CD4-positive, alpha-beta memory T cell (primary cell): ENCODE data around the gene LTBP1. TPM values are rescaled to one million over a fixed set of nuclear protein-coding genes. Genes with fewer than 3 reads are reported as not detected.

Experiments
- CTCF ChIA-PET: fragments of 350-600 bp; sonication (Branson Sonifier 250); formaldehyde crosslinking; loops from one replicate; lab custom pipeline; 2021; ENCODE audit warnings: inconsistent platforms; ENCODE audit not compliant: partially characterized antibody; lab: Charles Lee
- POLR2A ChIA-PET: fragments of 350-600 bp; sonication (Branson Sonifier 250); formaldehyde crosslinking; loops from one replicate; lab custom pipeline; 2021; ENCODE audit not compliant: partially characterized antibody; lab: Charles Lee
- DNase-seq, 5 donors: peaks; one replicate each; pipeline versions ENCODE4 v3.0.0 to v3.0.0-alpha.2; 2020 to 2022; ENCODE audit warnings: mixed read lengths in 1 of 5
- H3K27ac ChIP-seq: one replicate; pipeline ENCODE4 v1.7.0; 2013; ENCODE audit warnings: low read depth, low read length
- H3K27me3 ChIP-seq: 2 replicates; pipeline ENCODE4 v1.7.0; 2013; ENCODE audit warnings: mild to moderate bottlenecking, low read length, moderate library complexity; ENCODE audit not compliant: insufficient read depth
- H3K36me3 ChIP-seq: 2 replicates; pipeline ENCODE4 v1.7.0; 2013; ENCODE audit warnings: mild to moderate bottlenecking, low read length, moderate library complexity; ENCODE audit not compliant: insufficient read depth
- H3K4me1 ChIP-seq: 2 replicates; pipeline ENCODE4 v1.7.0; 2013; ENCODE audit warnings: mild to moderate bottlenecking, low read length, moderate library complexity; ENCODE audit not compliant: insufficient read depth
- H3K4me3 ChIP-seq, 2 donors: one replicate each; pipeline ENCODE4 v1.7.0; 2013; ENCODE audit warnings: low read length in 2 of 2, mild to moderate bottlenecking in 1 of 2
- H3K9me3 ChIP-seq, 2 donors: one replicate each; pipeline ENCODE4 v1.7.0; 2013; ENCODE audit warnings: low read length in 2 of 2, control low read depth in 1 of 2; ENCODE audit not compliant: control insufficient read depth in 1 of 2
- H3K27ac Mint-ChIP-seq, 7 donors: one replicate each; pipeline ENCODE4 v1.8.0; 2020 to 2021; ENCODE audit warnings: mixed read lengths in 7 of 7, mild to moderate bottlenecking in 6 of 7, inconsistent platforms in 3 of 7, moderate library complexity in 3 of 7
- H3K27me3 Mint-ChIP-seq, 2 donors: one replicate each; pipeline ENCODE4 v1.8.0; 2020 to 2021; ENCODE audit warnings: mixed read lengths in 2 of 2
- H3K36me3 Mint-ChIP-seq, 2 donors: one replicate each; pipeline ENCODE4 v1.8.0; 2020 to 2021; ENCODE audit warnings: mixed read lengths in 2 of 2, inconsistent platforms in 1 of 2, mild to moderate bottlenecking in 1 of 2
- H3K4me1 Mint-ChIP-seq, 4 donors: one replicate each; pipeline ENCODE4 v1.8.0; 2020 to 2021; ENCODE audit warnings: mixed read lengths in 4 of 4, mild to moderate bottlenecking in 1 of 4
- H3K4me3 Mint-ChIP-seq, 8 donors: one replicate each; pipeline ENCODE4 v1.8.0; 2020 to 2021; ENCODE audit warnings: mixed read lengths in 8 of 8, mild to moderate bottlenecking in 7 of 8, moderate library complexity in 6 of 8, inconsistent platforms in 3 of 8
- H3K9me3 Mint-ChIP-seq, 8 donors: one replicate each; pipeline ENCODE4 v1.8.0; 2020 to 2021; ENCODE audit warnings: mixed read lengths in 8 of 8, mild to moderate bottlenecking in 5 of 8, inconsistent platforms in 3 of 8, moderate library complexity in 1 of 8
- intact Hi-C: fragments of 100-400 bp; cut with micrococcal nuclease; formaldehyde crosslinking; loops from one replicate; pipeline ENCODE4 v1.15.1; 2023
- polyA plus RNA-seq, 2 donors: library from polyadenylated mRNA; unstranded; fragments of 300-500 nt; fragmentation: Illumina TruSeq; gene quantifications; one replicate each; pipeline ENCODE4 v1.2.3, GENCODE V29; 2021
- total RNA-seq, 2 experiments: library from RNA; stranded (reverse); gene quantifications; one replicate each; pipeline ENCODE4 v1.2.3, GENCODE V29; 2021

Gene LTBP1
- total and polyA plus RNA-seq, 4 experiments from 2014 or later, result 0.44 TPM; not detected in 3

GRCh38 chr2:33312355-33312754 is 365.6 kb downstream of the LTBP1 start:
- Mint-ChIP-seq H3K36me3 (no peaks in the 10 kb centered on the region), H3K27me3 (peaks cover 0 to 7% of the 10 kb centered on the region in 2 donors), H3K4me1 (no peaks in the 10 kb centered on the region), H3K9me3 (no peaks in the 10 kb centered on the region), H3K4me3 (no peak overlapping the region), H3K27ac (no peak overlapping the region)
- Histone ChIP-seq H3K27me3 (no peaks in the 10 kb centered on the region), H3K9me3 (no peaks in the 10 kb centered on the region), H3K4me3 (no peak overlapping the region), H3K36me3 (no peaks in the 10 kb centered on the region), H3K4me1 (no peaks in the 10 kb centered on the region), H3K27ac (no peak overlapping the region)
- DNase-seq, result no peak
- intact Hi-C loops, result no loop called here
- CTCF ChIA-PET, result no interaction called here
- POLR2A ChIA-PET, result no interaction called here

DNA sequence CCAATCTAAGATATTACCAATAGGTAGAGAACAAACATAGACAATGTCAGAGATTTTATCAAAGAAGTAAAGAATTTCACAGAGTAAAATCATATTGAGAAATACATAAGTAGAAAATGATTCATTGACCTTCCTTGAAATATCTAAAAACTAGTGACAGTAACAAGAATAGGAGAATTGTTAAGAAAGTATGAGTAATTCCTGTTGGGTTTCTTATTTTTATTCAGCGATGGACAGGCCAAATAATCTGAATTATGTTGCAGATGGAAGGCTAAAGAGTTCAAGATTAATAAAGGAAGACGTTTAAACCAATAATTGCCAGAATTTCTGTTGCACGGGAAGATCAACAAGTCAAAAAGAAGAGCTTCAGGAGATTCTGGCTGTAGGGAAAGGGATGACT is 366.3 kb downstream of the LTBP1 start:
- no peaks in the 10 kb centered on the region for H3K9me3 ChIP-seq
- DNase-seq, result no peak
- intact Hi-C loops, result no loop called here
- Mint-ChIP-seq H3K27ac (no peak overlapping the region), H3K9me3 (no peaks in the 10 kb centered on the region), H3K4me1 (no peaks in the 10 kb centered on the region), H3K4me3 (no peak overlapping the region), H3K36me3 (no peaks in the 10 kb centered on the region), H3K27me3 (peaks cover 0 to 7% of the 10 kb centered on the region in 2 donors)
- CTCF ChIA-PET, result no interaction called here
- no peaks in the 10 kb centered on the region for H3K4me1 ChIP-seq
- no peak overlapping the region for H3K27ac ChIP-seq
- H3K4me3 ChIP-seq, result no peak overlapping the region
- POLR2A ChIA-PET, result no interaction called here
- no peaks in the 10 kb centered on the region for H3K27me3 ChIP-seq
- no peaks in the 10 kb centered on the region for H3K36me3 ChIP-seq

- Mint-ChIP-seq H3K27ac (no peak overlapping the region), H3K9me3 (no peaks in the 10 kb centered on the region), H3K4me1 (no peaks in the 10 kb centered on the region), H3K4me3 (no peak overlapping the region), H3K36me3 (no peaks in the 10 kb centered on the region), H3K27me3 (peaks cover 0 to 7% of the 10 kb centered on the region in 2 donors)
- H3K27me3 ChIP-seq, result no peaks in the 10 kb centered on the region
- CTCF ChIA-PET, result no interaction called here
- H3K9me3 ChIP-seq, result no peaks in the 10 kb centered on the region
- POLR2A ChIA-PET, result no interaction called here
- intact Hi-C loops, result no loop called here
- H3K27ac ChIP-seq, result no peak overlapping the region
- H3K4me1 ChIP-seq, result no peaks in the 10 kb centered on the region
- H3K36me3 ChIP-seq, result no peaks in the 10 kb centered on the region
- H3K4me3 ChIP-seq, result no peak overlapping the region
- DNase-seq, result no peak
Measured at GRCh38 chr2:33314541-33314940, 367.8 kb downstream of the LTBP1 start.

- Mint-ChIP-seq H3K27ac (no peak overlapping the region), H3K9me3 (no peaks in the 10 kb centered on the region), H3K36me3 (no peaks in the 10 kb centered on the region), H3K4me3 (no peak overlapping the region), H3K4me1 (peaks cover 3 to 7% (median 5%) of the 10 kb centered on the region in 4 donors), H3K27me3 (peaks cover 0 to 3% of the 10 kb centered on the region in 2 donors)
- intact Hi-C loops, result no loop called here
- Histone ChIP-seq H3K9me3 (no peaks in the 10 kb centered on the region), H3K27me3 (no peaks in the 10 kb centered on the region), H3K4me3 (no peak overlapping the region), H3K27ac (no peak overlapping the region), H3K4me1 (no peaks in the 10 kb centered on the region), H3K36me3 (no peaks in the 10 kb centered on the region)
- no peak for DNase-seq
- CTCF ChIA-PET, result no interaction called here
- POLR2A ChIA-PET, result no interaction called here
Measured at GRCh38 chr2:33316328-33316727, 369.6 kb downstream of the LTBP1 start.

- Mint-ChIP-seq H3K27me3 (peaks cover 0 to 3% of the 10 kb centered on the region in 2 donors), H3K36me3 (no peaks in the 10 kb centered on the region), H3K9me3 (no peaks in the 10 kb centered on the region), H3K27ac (no peak overlapping the region), H3K4me1 (peaks cover 11 to 17% (median 13%) of the 10 kb centered on the region in 4 donors), H3K4me3 (no peak overlapping the region)
- H3K27me3 ChIP-seq, result no peaks in the 10 kb centered on the region
- intact Hi-C loops, result no loop called here
- H3K4me3 ChIP-seq, result no peak overlapping the region
- H3K9me3 ChIP-seq, result no peaks in the 10 kb centered on the region
- ChIA-PET POLR2A (no interaction called here), CTCF (no interaction called here)
- no peaks in the 10 kb centered on the region for H3K36me3 ChIP-seq
- no peak for DNase-seq
- H3K4me1 ChIP-seq, result peaks cover 8% of the 10 kb centered on the region
- no peak overlapping the region for H3K27ac ChIP-seq
Measured at GRCh38 chr2:33317369-33318007, 370.7 kb downstream of the LTBP1 start.

- Histone ChIP-seq H3K36me3 (no peaks in the 10 kb centered on the region), H3K27ac (no peak overlapping the region), H3K27me3 (no peaks in the 10 kb centered on the region), H3K9me3 (no peaks in the 10 kb centered on the region), H3K4me1 (peaks cover 17% of the 10 kb centered on the region), H3K4me3 (no peak overlapping the region)
- POLR2A ChIA-PET, result no interaction called here
- no peak for DNase-seq
- H3K27me3 Mint-ChIP-seq, result peaks cover 1 to 5% of the 10 kb centered on the region in 2 donors
- H3K36me3 Mint-ChIP-seq, result no peaks in the 10 kb centered on the region
- intact Hi-C loops, result no loop called here
- no peaks in the 10 kb centered on the region for H3K9me3 Mint-ChIP-seq
- CTCF ChIA-PET, result no interaction called here
- H3K4me1 Mint-ChIP-seq, result peaks cover 17 to 22% (median 17%) of the 10 kb centered on the region in 4 donors
- H3K27ac Mint-ChIP-seq, result no peak overlapping the region
- H3K4me3 Mint-ChIP-seq, result no peak overlapping the region
Measured at GRCh38 chr2:33318456-33318855, 371.7 kb downstream of the LTBP1 start.

- H3K9me3 Mint-ChIP-seq, result no peaks in the 10 kb centered on the region
Measured at GRCh38 chr2:33320573-33320972, 373.8 kb downstream of the LTBP1 start.

More at GRCh38 chr2:33320573-33320972, 373.8 kb downstream of the LTBP1 start:
- H3K27ac ChIP-seq, result no peak overlapping the region
- CTCF ChIA-PET, result no interaction called here
- H3K27me3 Mint-ChIP-seq, result peaks cover 1 to 2% of the 10 kb centered on the region in 2 donors
- H3K4me3 ChIP-seq, result no peak overlapping the region
- POLR2A ChIA-PET, result no interaction called here
- no peaks in the 10 kb centered on the region for H3K36me3 Mint-ChIP-seq
- H3K27me3 ChIP-seq, result no peaks in the 10 kb centered on the region
- H3K27ac Mint-ChIP-seq, result peak overlapping the region in 1 of 7 donors; percentile 64
- peak overlapping the region in 2 of 8 donors; percentile 16 to 46 for H3K4me3 Mint-ChIP-seq
- no peaks in the 10 kb centered on the region for H3K9me3 ChIP-seq
- peaks cover 17 to 22% (median 17%) of the 10 kb centered on the region in 4 donors for H3K4me1 Mint-ChIP-seq
- H3K4me1 ChIP-seq, result peaks cover 17% of the 10 kb centered on the region
- intact Hi-C loops, result no loop called here
- no peak for DNase-seq
- H3K36me3 ChIP-seq, result no peaks in the 10 kb centered on the region
